GM21737 (cell line): Measurements from ENCODE around the gene TTC34.

Experiments
- ATAC-seq: cut with Tn5 transposase; IDR thresholded peaks from one replicate; pipeline ENCODE4 v1.9.1; 2021; ENCODE audit warnings: mild to moderate bottlenecking, moderate library complexity; ENCODE audit not compliant: unreplicated experiment

Gene TTC34

GRCh38 chr1:2812939-2813653, 11.6 kb upstream of the TTC34 start:
- ATAC-seq = no peak

- no peak for ATAC-seq
Observed at GRCh38 chr1:2812136-2812535, 10.6 kb upstream of the TTC34 start.

- ATAC-seq = no peak
Observed at GRCh38 chr1:2811533-2811918, 10.0 kb upstream of the TTC34 start.

GRCh38 chr1:2810899-2811532, 9.5 kb upstream of the TTC34 start:
- no peak for ATAC-seq

- ATAC-seq = no peak
Observed at GRCh38 chr1:2810281-2810680, 8.8 kb upstream of the TTC34 start.

- ATAC-seq = no peak
Observed at GRCh38 chr1:2809656-2810055, 8.2 kb upstream of the TTC34 start.

GRCh38 chr1:2808831-2809605, 7.5 kb upstream of the TTC34 start:
- ATAC-seq = no peak

- no peak for ATAC-seq
Observed at GRCh38 chr1:2808386-2808705, 6.9 kb upstream of the TTC34 start.

- ATAC-seq = no peak
Observed at GRCh38 chr1:2807678-2808385, 6.3 kb upstream of the TTC34 start.

- no peak for ATAC-seq
Observed at GRCh38 chr1:2807036-2807435, 5.5 kb upstream of the TTC34 start.

- no peak for ATAC-seq
Observed at GRCh38 chr1:2806591-2806990, 5.1 kb upstream of the TTC34 start.

GRCh38 chr1:2805801-2806430, 4.4 kb upstream of the TTC34 start:
- ATAC-seq = no peak

- no peak for ATAC-seq
Observed at GRCh38 chr1:2804628-2805351, 3.3 kb upstream of the TTC34 start.

GRCh38 chr1:2803931-2804627, 2.6 kb upstream of the TTC34 start:
- ATAC-seq = no peak

GRCh38 chr1:2803086-2803930, 1.8 kb upstream of the TTC34 start:
- ATAC-seq = no peak

GRCh38 chr1:2802421-2802961, 998 bp upstream of the TTC34 start:
- ATAC-seq = no peak

- ATAC-seq = no peak
Observed at GRCh38 chr1:2801046-2801445, 447 bp downstream of the TTC34 start.

GRCh38 chr1:2800664-2801045, 838 bp downstream of the TTC34 start:
- no peak for ATAC-seq
